Loucy (cell line): ENCODE data around the gene KRTAP10-2.

Source experiments
- CTCF ChIP-seq: fragments of 200-600 bp; sonication (generic); conservative IDR thresholded peaks from 2 replicates; pipeline ENCODE4 v1.5.1; 2014; ENCODE audit warnings: mild to moderate bottlenecking, antibody characterized with exemption, low read length
- EZH2phosphoT487 ChIP-seq: fragments of 200-600 bp; IDR thresholded peaks from 2 replicates; pipeline ENCODE4 v1.6.1; 2018; ENCODE audit warnings: antibody characterized with exemption, mild to moderate bottlenecking, moderate library complexity, borderline replicate concordance

GRCh38 chr21:44579833-44580144, 28.5 kb upstream of the KRTAP10-2 start:
- TF ChIP-seq CTCF (no peak), EZH2phosphoT487 (no peak)
